CD4-positive, alpha-beta T cell treated with Interleukin-15 for 1 hour (primary cell): ENCODE data around the gene AK8.

Experiments used
- DNase-seq: peaks from one replicate; pipeline ENCODE4 v3.0.0-alpha.2; 2020

AK8 gene

GRCh38 chr9:132710333-132710732, 167.8 kb downstream of the AK8 start:
- no peak for DNase-seq

- no peak for DNase-seq
Measured at GRCh38 chr9:132708769-132709430, 169.2 kb downstream of the AK8 start.

GRCh38 chr9:132708239-132708638, 169.8 kb downstream of the AK8 start:
- DNase-seq, result no peak

GRCh38 chr9:132703336-132703735, 174.7 kb downstream of the AK8 start:
- DNase-seq, result no peak

- no peak for DNase-seq
Measured at GRCh38 chr9:132702254-132702653, 175.8 kb downstream of the AK8 start.

GRCh38 chr9:132699956-132700355, 178.1 kb downstream of the AK8 start:
- DNase-seq, result no peak

GRCh38 chr9:132698989-132699388, 179.1 kb downstream of the AK8 start:
- DNase-seq, result no peak

GRCh38 chr9:132697230-132697629, 180.9 kb downstream of the AK8 start:
- DNase-seq, result no peak

- no peak for DNase-seq
Measured at GRCh38 chr9:132694144-132694543, 183.9 kb downstream of the AK8 start.

GRCh38 chr9:132690696-132691095, 187.4 kb downstream of the AK8 start:
- no peak for DNase-seq

GRCh38 chr9:132683873-132684272, 194.2 kb downstream of the AK8 start:
- no peak for DNase-seq

GRCh38 chr9:132681561-132681960, 196.5 kb downstream of the AK8 start:
- DNase-seq, result no peak

- no peak for DNase-seq
Measured at GRCh38 chr9:132679946-132680625, 198.0 kb downstream of the AK8 start.

GRCh38 chr9:132677976-132678375, 200.1 kb downstream of the AK8 start:
- DNase-seq, result no peak
